Measurements from ENCODE around the gene COLEC12. TPM values are rescaled to one million over a fixed set of nuclear protein-coding genes. Genes with fewer than 3 reads are reported as not detected.

Gene COLEC12
- total RNA-seq, 2 donors from 2014 or later, result 1.9 to 4.7 TPM

GRCh38 chr18:490624-491023 lies 9.9 kb downstream of the COLEC12 start:
- TF ChIP-seq, protein P1, sequence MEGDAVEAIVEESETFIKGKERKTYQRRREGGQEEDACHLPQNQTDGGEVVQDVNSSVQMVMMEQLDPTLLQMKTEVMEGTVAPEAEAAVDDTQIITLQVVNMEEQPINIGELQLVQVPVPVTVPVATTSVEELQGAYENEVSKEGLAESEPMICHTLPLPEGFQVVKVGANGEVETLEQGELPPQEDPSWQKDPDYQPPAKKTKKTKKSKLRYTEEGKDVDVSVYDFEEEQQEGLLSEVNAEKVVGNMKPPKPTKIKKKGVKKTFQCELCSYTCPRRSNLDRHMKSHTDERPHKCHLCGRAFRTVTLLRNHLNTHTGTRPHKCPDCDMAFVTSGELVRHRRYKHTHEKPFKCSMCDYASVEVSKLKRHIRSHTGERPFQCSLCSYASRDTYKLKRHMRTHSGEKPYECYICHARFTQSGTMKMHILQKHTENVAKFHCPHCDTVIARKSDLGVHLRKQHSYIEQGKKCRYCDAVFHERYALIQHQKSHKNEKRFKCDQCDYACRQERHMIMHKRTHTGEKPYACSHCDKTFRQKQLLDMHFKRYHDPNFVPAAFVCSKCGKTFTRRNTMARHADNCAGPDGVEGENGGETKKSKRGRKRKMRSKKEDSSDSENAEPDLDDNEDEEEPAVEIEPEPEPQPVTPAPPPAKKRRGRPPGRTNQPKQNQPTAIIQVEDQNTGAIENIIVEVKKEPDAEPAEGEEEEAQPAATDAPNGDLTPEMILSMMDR (IDR thresholded peaks at IDR 0.05), result no peak
- Histone ChIP-seq H3K4me1 (no peaks in the 10 kb centered on the region), H3K36me3 (no peaks in the 10 kb centered on the region), H3K27me3 (no peaks in the 10 kb centered on the region), H3K9ac (ENCODE audit: low read depth in 2 of 2, low read length in 2 of 2) (no peak overlapping the region), H3K27ac (no peak overlapping the region), H3K9me3 (no peaks in the 10 kb centered on the region), H3K4me3 (no peak overlapping the region)
- no peak for DNase-seq
- intact Hi-C loops (cut with DNase I), result no loop called here

DNA sequence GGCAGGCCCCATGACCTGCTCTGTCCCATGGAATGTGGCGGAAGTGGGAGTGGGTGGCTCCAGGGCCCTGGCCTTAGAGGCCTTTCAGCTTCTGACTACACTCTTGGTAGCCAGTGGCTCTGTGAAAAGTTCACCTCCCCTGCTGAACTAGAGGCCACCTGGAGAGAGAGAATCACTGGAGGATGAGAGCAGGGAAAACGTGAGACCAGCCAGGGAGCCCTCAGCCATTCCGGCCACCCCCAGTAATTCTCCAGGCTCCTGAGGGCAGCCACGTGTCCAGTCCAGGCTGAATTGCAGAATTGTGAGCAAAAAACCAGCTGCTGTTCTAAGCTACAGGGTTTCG lies 10.5 kb downstream of the COLEC12 start:
- H3K36me3 ChIP-seq, result no peaks in the 10 kb centered on the region
- H3K4me3 ChIP-seq, result no peak overlapping the region
- H3K9ac ChIP-seq (ENCODE audit: low read depth in 2 of 2, low read length in 2 of 2), result no peak overlapping the region
- intact Hi-C loops (cut with DNase I), result no loop called here
- H3K4me1 ChIP-seq, result no peaks in the 10 kb centered on the region
- no peak for DNase-seq
- no peak overlapping the region for H3K27ac ChIP-seq
- TF ChIP-seq, protein P1 (IDR thresholded peaks at IDR 0.05), result no peak
- no peaks in the 10 kb centered on the region for H3K27me3 ChIP-seq
- H3K9me3 ChIP-seq, result no peaks in the 10 kb centered on the region

GRCh38 chr18:489244-490023 lies 11.1 kb downstream of the COLEC12 start:
- no peaks in the 10 kb centered on the region for H3K4me1 ChIP-seq
- no peak for DNase-seq
- H3K27me3 ChIP-seq, result no peaks in the 10 kb centered on the region
- H3K36me3 ChIP-seq, result no peaks in the 10 kb centered on the region
- no peak overlapping the region for H3K9ac ChIP-seq (ENCODE audit: low read depth in 2 of 2, low read length in 2 of 2)
- intact Hi-C loops (cut with DNase I), result no loop called here
- TF ChIP-seq, protein P1 (IDR thresholded peaks at IDR 0.05), result no peak
- no peak overlapping the region for H3K27ac ChIP-seq
- no peaks in the 10 kb centered on the region for H3K9me3 ChIP-seq
- H3K4me3 ChIP-seq, result no peak overlapping the region

- Histone ChIP-seq H3K27ac (no peak overlapping the region), H3K9ac (ENCODE audit: low read depth in 2 of 2, low read length in 2 of 2) (no peak overlapping the region), H3K36me3 (no peaks in the 10 kb centered on the region), H3K27me3 (no peaks in the 10 kb centered on the region), H3K4me1 (no peaks in the 10 kb centered on the region), H3K9me3 (no peaks in the 10 kb centered on the region), H3K4me3 (no peak overlapping the region)
- intact Hi-C loops (cut with DNase I), result no loop called here
- no peak for DNase-seq
- TF ChIP-seq, protein P1 (IDR thresholded peaks at IDR 0.05), result no peak
Observed at GRCh38 chr18:486929-487740, 13.4 kb downstream of the COLEC12 start.

- DNase-seq, result no peak
- TF ChIP-seq, protein P1 (IDR thresholded peaks at IDR 0.05), result no peak
- Histone ChIP-seq H3K9me3 (no peaks in the 10 kb centered on the region), H3K4me1 (no peaks in the 10 kb centered on the region), H3K27ac (no peak overlapping the region), H3K36me3 (no peaks in the 10 kb centered on the region), H3K9ac (ENCODE audit: low read depth in 2 of 2, low read length in 2 of 2) (no peak overlapping the region), H3K4me3 (no peak overlapping the region), H3K27me3 (no peaks in the 10 kb centered on the region)
- intact Hi-C loops (cut with DNase I), result no loop called here
Observed at GRCh38 chr18:484749-485464, 15.6 kb downstream of the COLEC12 start.

Measured in colonic mucosa (tissue), 4 donors.